Prostate gland (tissue), 2 donors: Measurements from ENCODE around the gene NME4. TPM values are rescaled to one million over a fixed set of nuclear protein-coding genes. Genes with fewer than 3 reads are reported as not detected.
A peak's percentile ranks its signal among the peaks of the same experiment; 100 is the strongest.

Experiments used
- DNase-seq: peaks from one replicate; pipeline ENCODE4 v3.0.0-alpha.2; 2019; ENCODE audit warnings: low spot score
- H3K27ac ChIP-seq, 2 donors: fragments of 200-600 bp; sonication (generic); 2 replicates each; pipeline ENCODE4 v1.5.1; 2017 to 2019
- H3K27me3 ChIP-seq: fragments of 200-600 bp; sonication (generic); replicated peaks from 2 replicates; pipeline ENCODE4 v1.5.1; 2019; ENCODE audit not compliant: insufficient read depth
- H3K36me3 ChIP-seq, 2 donors: fragments of 200-600 bp; sonication (generic); 1 replicate in 1 of 2; 2 replicates in 1 of 2; pipeline versions ENCODE4 v1.5.1 to v1.8.1; 2017 to 2019
- H3K4me1 ChIP-seq: fragments of 200-600 bp; sonication (generic); replicated peaks from 2 replicates; pipeline ENCODE4 v1.5.1; 2019
- H3K4me3 ChIP-seq, 2 donors: fragments of 200-600 bp; sonication (generic); 2 replicates each; pipeline ENCODE4 v1.5.1; 2017 to 2019
- H3K9me3 ChIP-seq: fragments of 200-600 bp; sonication (generic); 2 replicates; pipeline ENCODE4 v1.5.1; 2017
- POLR2A ChIP-seq: fragments of 450-650 bp; IDR thresholded peaks from one replicate; pipeline ENCODE4 v1.6.1; 2016; ENCODE audit warnings: antibody characterized with exemption, mild to moderate bottlenecking
- POLR2AphosphoS5 ChIP-seq: sonication (generic); formaldehyde crosslinking; IDR thresholded peaks from one replicate; pipeline ENCODE4 v1.6.1; 2017; ENCODE audit warnings: antibody characterized with exemption
- WGBS: methylation state at CpG from one replicate; pipeline ENCODE4 v1.1.5; 2018; 5-methylcytosine and 5-hydroxymethylcytosine counted together
- intact Hi-C: fragments of 100-400 bp; cut with DNase I; formaldehyde crosslinking; loops from one replicate; pipeline ENCODE4 v1.14.2; 2022
- total RNA-seq, 2 donors: library from RNA; depleted of rRNA; stranded (reverse); fragments of >200 nt; gene quantifications; one replicate each; pipeline ENCODE4 v1.1.0, GENCODE V29; 2016
- TF ChIP-seq, protein P1 (sequence below), 4 experiments: fragments of 200-600 bp in 2 of 4; fragments of 450-650 bp in 2 of 4; sonication (generic) in 2 of 4; IDR thresholded peaks; 1 replicate in 3 of 4; 2 replicates in 1 of 4; pipeline ENCODE4 v1.5.1; 2016 to 2019; ENCODE audit warnings: antibody characterized with exemption in 4 of 4, mild to moderate bottlenecking in 2 of 4, moderate library complexity in 2 of 4

Gene NME4
- total RNA-seq, 2 donors from 2014 or later, result 137 to 185 TPM

DNA sequence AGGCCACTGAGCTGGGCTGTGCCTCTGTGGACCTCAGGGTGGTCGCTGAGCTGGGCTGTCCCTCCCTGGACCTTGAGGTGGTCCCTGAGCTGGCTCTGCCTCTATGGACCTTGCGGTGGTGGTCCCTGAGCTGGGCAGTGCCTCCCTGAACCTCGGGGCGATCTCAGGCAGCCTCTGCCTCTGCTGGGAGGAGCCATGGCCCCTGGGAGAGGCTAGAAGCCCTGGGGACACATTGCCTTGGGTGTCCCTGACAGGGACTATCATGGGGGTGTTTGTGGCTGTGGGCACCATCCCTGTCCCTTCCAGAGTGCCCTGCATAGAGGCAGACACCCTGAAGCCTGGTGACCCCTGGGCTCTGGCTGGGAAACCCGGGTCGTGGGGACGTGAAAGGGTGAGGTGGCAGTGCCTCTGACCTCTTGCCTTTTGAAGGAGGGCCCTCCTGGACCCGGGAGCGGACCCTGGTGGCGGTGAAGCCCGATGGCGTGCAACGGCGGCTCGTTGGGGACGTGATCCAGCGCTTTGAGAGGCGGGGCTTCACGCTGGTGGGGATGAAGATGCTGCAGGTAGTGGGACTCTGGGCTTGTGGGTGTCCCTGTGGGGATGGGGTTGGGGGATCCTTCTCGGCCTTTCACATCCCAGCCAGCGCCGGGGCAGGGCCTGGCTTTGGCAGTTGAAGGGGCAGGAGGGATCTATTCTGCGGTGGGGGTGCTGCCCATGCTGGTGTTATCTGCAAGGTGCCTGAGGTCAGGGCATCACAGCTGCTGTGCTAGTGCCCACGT, 1.8 kb downstream of the NME4 start:
- no peaks in the 10 kb centered on the region for H3K36me3 ChIP-seq
- TF ChIP-seq, protein P1, sequence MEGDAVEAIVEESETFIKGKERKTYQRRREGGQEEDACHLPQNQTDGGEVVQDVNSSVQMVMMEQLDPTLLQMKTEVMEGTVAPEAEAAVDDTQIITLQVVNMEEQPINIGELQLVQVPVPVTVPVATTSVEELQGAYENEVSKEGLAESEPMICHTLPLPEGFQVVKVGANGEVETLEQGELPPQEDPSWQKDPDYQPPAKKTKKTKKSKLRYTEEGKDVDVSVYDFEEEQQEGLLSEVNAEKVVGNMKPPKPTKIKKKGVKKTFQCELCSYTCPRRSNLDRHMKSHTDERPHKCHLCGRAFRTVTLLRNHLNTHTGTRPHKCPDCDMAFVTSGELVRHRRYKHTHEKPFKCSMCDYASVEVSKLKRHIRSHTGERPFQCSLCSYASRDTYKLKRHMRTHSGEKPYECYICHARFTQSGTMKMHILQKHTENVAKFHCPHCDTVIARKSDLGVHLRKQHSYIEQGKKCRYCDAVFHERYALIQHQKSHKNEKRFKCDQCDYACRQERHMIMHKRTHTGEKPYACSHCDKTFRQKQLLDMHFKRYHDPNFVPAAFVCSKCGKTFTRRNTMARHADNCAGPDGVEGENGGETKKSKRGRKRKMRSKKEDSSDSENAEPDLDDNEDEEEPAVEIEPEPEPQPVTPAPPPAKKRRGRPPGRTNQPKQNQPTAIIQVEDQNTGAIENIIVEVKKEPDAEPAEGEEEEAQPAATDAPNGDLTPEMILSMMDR (IDR thresholded peaks at IDR 0.05), result no peak
- no peak for TF ChIP-seq POLR2A
- TF ChIP-seq POLR2AphosphoS5, result no peak
- H3K4me1 ChIP-seq, result peaks cover 11% of the 10 kb centered on the region
- H3K9me3 ChIP-seq, result no peaks in the 10 kb centered on the region
- H3K27me3 ChIP-seq, result no peaks in the 10 kb centered on the region
- H3K27ac ChIP-seq, result peak overlapping the region; percentile 76 to 93
- 87% methylated on average over 20 of the region's 24 CpGs for WGBS
- intact Hi-C loops, result no loop called here
- no peak for DNase-seq
- H3K4me3 ChIP-seq, result peak overlapping the region in 1 of 2 donors; percentile 83

DNA sequence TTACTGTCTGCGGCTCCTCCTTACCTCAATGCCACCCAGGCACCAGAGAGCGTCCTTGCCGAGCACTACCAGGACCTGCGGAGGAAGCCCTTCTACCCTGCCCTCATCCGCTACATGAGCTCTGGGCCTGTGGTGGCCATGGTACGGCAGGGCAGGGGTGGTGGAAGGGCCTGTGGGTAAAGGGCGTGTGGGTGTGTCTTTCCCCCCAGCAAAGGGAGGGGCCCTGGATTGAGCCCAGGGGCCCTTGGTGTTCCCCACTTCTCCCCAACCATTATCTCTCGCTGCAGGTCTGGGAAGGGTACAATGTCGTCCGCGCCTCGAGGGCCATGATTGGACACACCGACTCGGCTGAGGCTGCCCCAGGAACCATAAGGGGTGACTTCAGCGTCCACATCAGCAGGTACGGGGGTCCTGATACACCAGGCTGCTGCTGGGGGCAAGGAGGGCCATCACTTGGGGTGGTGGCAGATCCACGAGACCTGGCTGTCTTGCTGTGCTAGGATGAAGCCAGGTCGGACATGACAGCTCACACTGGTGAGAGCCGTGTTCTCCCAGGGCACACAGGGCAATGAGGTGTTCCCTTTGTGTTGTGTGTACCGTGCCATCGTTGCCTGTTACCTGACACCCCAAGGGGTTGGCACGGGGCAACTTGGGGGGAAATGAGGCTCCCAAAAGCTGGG, 2.5 kb downstream of the NME4 start:
- Histone ChIP-seq H3K4me3 (no peak overlapping the region), H3K9me3 (no peaks in the 10 kb centered on the region), H3K27ac (peak overlapping the region in 1 of 2 donors; percentile 94), H3K36me3 (no peaks in the 10 kb centered on the region), H3K27me3 (no peaks in the 10 kb centered on the region), H3K4me1 (peaks cover 11% of the 10 kb centered on the region)
- no peak for TF ChIP-seq POLR2AphosphoS5
- TF ChIP-seq POLR2A, result no peak
- TF ChIP-seq, protein P1 (IDR thresholded peaks at IDR 0.05), result no peak
- WGBS, result 79% methylated on average over 22 of the region's 22 CpGs
- no peak for DNase-seq
- intact Hi-C loops, result no loop called here

DNA sequence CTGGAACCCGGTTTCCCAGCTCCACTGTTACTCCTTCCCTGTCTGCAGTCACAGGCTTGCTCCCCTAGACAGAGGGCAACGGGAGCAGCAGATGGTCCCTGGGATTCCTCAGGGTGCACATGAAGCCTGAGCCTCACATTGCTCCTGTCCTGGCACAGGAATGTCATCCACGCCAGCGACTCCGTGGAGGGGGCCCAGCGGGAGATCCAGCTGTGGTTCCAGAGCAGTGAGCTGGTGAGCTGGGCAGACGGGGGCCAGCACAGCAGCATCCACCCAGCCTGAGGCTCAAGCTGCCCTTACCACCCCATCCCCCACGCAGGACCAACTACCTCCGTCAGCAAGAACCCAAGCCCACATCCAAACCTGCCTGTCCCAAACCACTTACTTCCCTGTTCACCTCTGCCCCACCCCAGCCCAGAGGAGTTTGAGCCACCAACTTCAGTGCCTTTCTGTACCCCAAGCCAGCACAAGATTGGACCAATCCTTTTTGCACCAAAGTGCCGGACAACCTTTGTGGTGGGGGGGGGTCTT, 3.1 kb downstream of the NME4 start:
- intact Hi-C loops, result no loop called here
- WGBS, result 79% methylated on average over 10 of the region's 10 CpGs
- H3K4me3 ChIP-seq, result no peak overlapping the region
- no peak for DNase-seq
- H3K4me1 ChIP-seq, result peaks cover 11% of the 10 kb centered on the region
- no peaks in the 10 kb centered on the region for H3K9me3 ChIP-seq
- no peaks in the 10 kb centered on the region for H3K27me3 ChIP-seq
- H3K36me3 ChIP-seq, result no peaks in the 10 kb centered on the region
- no peak for TF ChIP-seq POLR2AphosphoS5
- TF ChIP-seq, protein P1 (IDR thresholded peaks at IDR 0.05), result no peak
- TF ChIP-seq POLR2A, result no peak
- peak overlapping the region; percentile 94 for H3K27ac ChIP-seq

DNA sequence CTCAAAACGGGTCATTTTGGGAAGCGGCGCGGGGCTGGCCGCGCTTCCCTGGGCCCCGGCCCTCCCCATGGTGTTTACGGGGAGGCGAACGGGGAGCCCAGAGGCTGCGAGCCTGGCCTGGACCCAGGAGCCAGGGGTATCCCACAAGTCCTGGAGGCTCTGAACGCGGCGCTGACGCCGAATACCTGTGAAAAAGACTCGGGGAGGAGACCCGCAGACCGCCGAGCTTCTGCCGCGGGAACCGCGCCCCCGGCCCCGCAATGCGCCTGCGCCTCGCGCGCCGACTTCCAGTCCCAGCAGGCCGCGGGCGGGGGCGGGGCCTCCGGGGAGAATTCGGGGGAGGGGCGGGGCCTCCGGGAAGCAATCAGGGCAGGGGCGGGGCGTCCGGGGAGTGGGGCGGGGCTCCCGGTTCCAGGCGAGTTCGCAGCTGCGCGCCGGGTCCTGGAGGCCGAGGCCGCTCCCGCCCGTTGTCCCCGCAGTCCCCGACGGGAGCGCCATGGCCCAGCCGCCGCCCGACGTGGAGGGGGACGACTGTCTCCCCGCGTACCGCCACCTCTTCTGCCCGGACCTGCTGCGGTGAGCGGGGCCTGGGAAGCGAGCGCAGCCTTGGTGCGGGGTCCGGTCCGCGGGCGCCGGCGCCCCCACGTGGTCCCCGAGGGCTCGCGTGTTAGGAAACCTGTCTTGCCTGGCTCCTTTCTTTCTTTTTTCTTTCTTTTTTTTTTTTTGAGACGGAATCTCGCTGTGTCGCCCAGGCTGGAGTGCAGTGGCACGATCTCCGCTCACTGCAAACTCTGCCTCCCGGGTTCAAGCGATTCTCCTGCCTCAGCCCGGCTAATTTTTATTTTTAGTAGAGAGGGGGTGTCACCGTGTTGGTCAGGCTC, 4.7 kb downstream of the NME4 start, which contains the start of gene DECR2:
Gene DECR2 (plus strand): TSS at position 418 of the 881 bp plus-strand sequence. CDS start 79 bp downstream, at position 497.
- intact Hi-C loops, result no loop called here
- Histone ChIP-seq H3K27me3 (no peaks in the 10 kb centered on the region), H3K4me1 (peaks cover 11% of the 10 kb centered on the region), H3K36me3 (no peaks in the 10 kb centered on the region), H3K9me3 (no peaks in the 10 kb centered on the region), H3K4me3 (peak within 1 kb of the TSS; percentile 83), H3K27ac (peak within 1 kb of the TSS; percentile 94)
- WGBS, result under 1% methylated on average over 83 of the region's 91 CpGs
- TF ChIP-seq POLR2A, result peak; percentile 91
- TF ChIP-seq, protein P1 (IDR thresholded peaks at IDR 0.05), result peak; percentile 52 to 59 (median 54)
- TF ChIP-seq POLR2AphosphoS5, result peak; percentile 82
- peak; percentile 96 for DNase-seq
